H1 (cell line): ENCODE measurements around the gene MATR3. TPM values are rescaled to one million over a fixed set of nuclear protein-coding genes. Genes with fewer than 3 reads are reported as not detected.

ENCODE experiments used
- CTCF ChIA-PET: fragments of 300-600 bp; sonication (Branson Sonifier 250); formaldehyde crosslinking; loops from one replicate; lab custom pipeline; 2021; ENCODE audit not compliant: partially characterized antibody; lab: Charles Lee
- POLR2A ChIA-PET: fragments of 300-600 bp; sonication (Branson Sonifier 250); formaldehyde crosslinking; loops from one replicate; lab custom pipeline; 2021; ENCODE audit warnings: inconsistent platforms; ENCODE audit not compliant: partially characterized antibody; lab: Charles Lee
- DNase-seq, 2 experiments: peaks; one replicate each; pipeline versions ENCODE4 v3.0.0 to v3.0.0-alpha.2; 2010 to 2022; ENCODE audit warnings: low spot score in 2 of 2, low read depth in 1 of 2, mixed read lengths in 1 of 2
- FAIRE-seq: peaks from 2 replicates; lab custom pipeline; 2011; peaks lifted over from hg19 to GRCh38; lab: Jason Lieb, UNC
- H2AFZ ChIP-seq: 2 replicates; pipeline ENCODE4 v1.8.1; 2012; ENCODE audit warnings: low read length, inconsistent platforms
- H2AK5ac ChIP-seq: 2 replicates; pipeline ENCODE4 v1.6.1; 2013; ENCODE audit warnings: low read depth, low read length
- H2BK120ac ChIP-seq: replicated peaks from 2 replicates; pipeline ENCODE3; 2013; ENCODE audit warnings: low read depth, low read length, inconsistent platforms
- H2BK12ac ChIP-seq: 2 replicates; pipeline ENCODE4 v1.6.1; 2013; ENCODE audit warnings: low read depth, low read length
- H2BK15ac ChIP-seq: 2 replicates; pipeline ENCODE4 v1.6.1; 2013; ENCODE audit warnings: low read length
- H2BK20ac ChIP-seq: 2 replicates; pipeline ENCODE4 v1.6.1; 2013; ENCODE audit warnings: low read length
- H2BK5ac ChIP-seq: 2 replicates; pipeline ENCODE4 v1.6.1; 2013; ENCODE audit warnings: low read depth, low read length
- H3K14ac ChIP-seq: 2 replicates; pipeline ENCODE4 v1.6.1; 2013; ENCODE audit warnings: inconsistent platforms; ENCODE audit not compliant: insufficient read length
- H3K18ac ChIP-seq: 2 replicates; pipeline ENCODE4 v1.6.1; 2013; ENCODE audit warnings: low read length; ENCODE audit errors: extremely low read depth
- H3K23ac ChIP-seq: 2 replicates; pipeline ENCODE4 v1.6.1; 2013; ENCODE audit warnings: inconsistent platforms; ENCODE audit not compliant: insufficient read length
- H3K23me2 ChIP-seq: 2 replicates; pipeline ENCODE4 v1.6.1; 2013; ENCODE audit warnings: low read depth, low read length
- H3K27ac ChIP-seq: 2 replicates; pipeline ENCODE4 v1.6.1; 2011; ENCODE audit warnings: low read depth, low read length, inconsistent platforms
- H3K27me3 ChIP-seq, 4 experiments: replicated peaks in 1 of 4; 1 replicate in 1 of 4; 2 replicates in 3 of 4; pipeline versions ENCODE4 v1.6.1 to v1.8.1; 2011 to 2013; ENCODE audit warnings: low read length in 3 of 4, mild to moderate bottlenecking in 3 of 4, inconsistent platforms in 2 of 4, mixed read lengths in 2 of 4, moderate library complexity in 1 of 4; ENCODE audit not compliant: control insufficient read depth in 3 of 4, insufficient read depth in 3 of 4; ENCODE audit errors: extremely low read depth in 1 of 4
- H3K36me3 ChIP-seq, 4 experiments: 2 replicates each; pipeline versions ENCODE4 v1.6.1 to v1.8.1; 2011 to 2013; ENCODE audit warnings: mild to moderate bottlenecking in 4 of 4, low read length in 3 of 4, moderate library complexity in 2 of 4, control low read depth in 1 of 4, inconsistent platforms in 1 of 4; ENCODE audit not compliant: insufficient read depth in 4 of 4, control insufficient read depth in 2 of 4
- H3K4ac ChIP-seq: replicated peaks from 2 replicates; pipeline ENCODE3; 2013; ENCODE audit warnings: low read length, low read depth, mixed read lengths, inconsistent platforms; ENCODE audit not compliant: insufficient read length
- H3K4me1 ChIP-seq, 4 experiments: replicated peaks in 1 of 4; 1 replicate in 1 of 4; 2 replicates in 3 of 4; pipeline versions ENCODE4 v1.6.1 to v1.8.1; 2011 to 2013; ENCODE audit warnings: low read length in 3 of 4, inconsistent platforms in 2 of 4, mixed read lengths in 1 of 4; ENCODE audit not compliant: insufficient read depth in 4 of 4, control insufficient read depth in 3 of 4
- H3K4me2 ChIP-seq, 2 experiments: 2 replicates each; pipeline versions ENCODE4 v1.6.1 to v1.8.1; 2011 to 2013; ENCODE audit warnings: low read depth in 2 of 2, low read length in 2 of 2, control low read depth in 1 of 2, inconsistent platforms in 1 of 2, mild to moderate bottlenecking in 1 of 2; ENCODE audit not compliant: insufficient read depth in 1 of 2
- H3K4me3 ChIP-seq, 4 experiments: fragments of 200-600, 300-600 bp in 1 of 4; sonication (generic), shearing (Covaris generic), sonication (Bioruptor Twin) in 1 of 4; 2 replicates each; pipeline versions ENCODE4 v1.5.1 to v1.8.1; 2011 to 2016; ENCODE audit warnings: low read length in 4 of 4, low read depth in 3 of 4, control low read depth in 2 of 4, inconsistent platforms in 2 of 4, mild to moderate bottlenecking in 2 of 4, mixed read lengths in 1 of 4, moderate library complexity in 1 of 4; ENCODE audit not compliant: insufficient read depth in 2 of 4; ENCODE audit errors: extremely low read depth in 1 of 4
- H3K56ac ChIP-seq: replicated peaks from 2 replicates; pipeline ENCODE3; 2013; ENCODE audit warnings: low read depth, mild to moderate bottlenecking, mixed read lengths, low read length, inconsistent platforms; ENCODE audit not compliant: insufficient read length
- H3K79me1 ChIP-seq: 2 replicates; pipeline ENCODE4 v1.6.1; 2013; ENCODE audit warnings: low read depth, low read length, control low read depth
- H3K79me2 ChIP-seq, 2 experiments: 2 replicates each; pipeline versions ENCODE4 v1.6.1 to v1.8.1; 2012 to 2013; ENCODE audit warnings: low read length in 2 of 2, mild to moderate bottlenecking in 2 of 2, inconsistent platforms in 1 of 2; ENCODE audit not compliant: insufficient read depth in 2 of 2, control insufficient read depth in 1 of 2
- H3K9ac ChIP-seq, 4 experiments: replicated peaks in 1 of 4; 1 replicate in 1 of 4; 2 replicates in 3 of 4; pipeline versions ENCODE4 v1.6.1 to v1.8.1; 2011 to 2013; ENCODE audit warnings: low read depth in 3 of 4, low read length in 3 of 4, control low read depth in 2 of 4, mild to moderate bottlenecking in 2 of 4, moderate library complexity in 2 of 4, inconsistent platforms in 1 of 4; ENCODE audit errors: extremely low read depth in 1 of 4
- H3K9me3 ChIP-seq, 2 experiments: 2 replicates each; pipeline versions ENCODE4 v1.6.1 to v1.8.1; 2012 to 2013; ENCODE audit warnings: mild to moderate bottlenecking in 2 of 2, moderate library complexity in 2 of 2, control low read depth in 1 of 2, inconsistent platforms in 1 of 2, low read depth in 1 of 2, low read length in 1 of 2, mixed read lengths in 1 of 2; ENCODE audit not compliant: insufficient read depth in 2 of 2
- H4K20me1 ChIP-seq, 2 experiments: replicated peaks in 1 of 2; 2 replicates each; pipeline versions ENCODE3 to v1.8.1; 2011 to 2013; ENCODE audit warnings: inconsistent platforms in 2 of 2, low read length in 2 of 2, mild to moderate bottlenecking in 1 of 2; ENCODE audit not compliant: insufficient read depth in 2 of 2, control insufficient read depth in 1 of 2
- H4K5ac ChIP-seq: 2 replicates; pipeline ENCODE4 v1.6.1; 2013; ENCODE audit warnings: low read length, low read depth, mixed read lengths, inconsistent platforms; ENCODE audit not compliant: insufficient read length
- H4K8ac ChIP-seq: 2 replicates; pipeline ENCODE4 v1.8.0; 2013; ENCODE audit warnings: mild to moderate bottlenecking, moderate library complexity, low read length, inconsistent platforms; ENCODE audit not compliant: insufficient read depth; ENCODE audit errors: extremely low read depth
- H4K91ac ChIP-seq: replicated peaks from 2 replicates; pipeline ENCODE3; 2013; ENCODE audit warnings: low read length, mixed read lengths, inconsistent platforms; ENCODE audit not compliant: insufficient read length
- CBX5 ChIP-seq: fragments of 300-800, 300-1000 bp; sonication (generic); IDR thresholded peaks from 2 replicates; pipeline ENCODE4 v1.7.1; 2016; ENCODE audit warnings: antibody characterized with exemption, low read length, low read depth
- EZH2 ChIP-seq: fragments of 200-600 bp; sonication (generic); IDR thresholded peaks from 2 replicates; pipeline ENCODE4 v1.7.1; 2012; ENCODE audit warnings: low read depth, mild to moderate bottlenecking, moderate library complexity, low read length, inconsistent platforms; ENCODE audit not compliant: severe bottlenecking
- NANOG ChIP-seq: IDR thresholded peaks from 2 replicates; pipeline ENCODE4 v1.6.1; 2011; ENCODE audit warnings: low read length, low read depth, mild to moderate bottlenecking, inconsistent platforms; ENCODE audit not compliant: insufficient read depth, poor library complexity, severe bottlenecking
- POLR2AphosphoS5 ChIP-seq: IDR thresholded peaks from 2 replicates; pipeline ENCODE4 v1.6.1; 2011; ENCODE audit warnings: low read depth, low read length
- WGBS, 2 experiments: shearing (Covaris generic) in 1 of 2; methylation state at CpG; one replicate each; pipeline versions ENCODE4 v1.1.6 to v1.1.7; 2013 to 2015; ENCODE audit warnings: low lambda C conversion rate in 2 of 2, mixed read lengths in 2 of 2, inconsistent platforms in 1 of 2, low coverage in 1 of 2, missing lambda C conversion rate in 1 of 2; ENCODE audit not compliant: insufficient replicate concordance in 2 of 2, insufficient coverage in 1 of 2, insufficient read length in 1 of 2; ENCODE audit errors: extremely low coverage in 1 of 2, missing lambda C conversion rate in 1 of 2; 5-methylcytosine and 5-hydroxymethylcytosine counted together
- polyA plus RNA-seq, 7 experiments: library from polyadenylated mRNA; depleted of rRNA in 3 of 7; stranded (reverse) in 5 of 7; unstranded in 2 of 7; fragments of >200 nt in 5 of 7; fragments of 200-250 nt in 2 of 7; gene quantifications; 1 replicate in 5 of 7; 2 replicates in 1 of 7; 4 replicates in 1 of 7; pipeline versions ENCODE4 v1.2.1 to v1.2.3, GENCODE V29; 2011 to 2013; ENCODE audit warnings: missing spikeins in 2 of 7, mixed read lengths in 2 of 7
- total RNA-seq: library from RNA; stranded (reverse); fragmentation: NEBNext Ultra II Directional; extraction: Animal tissue kit (Norgen Biotek cat#: 25700); gene quantifications from 2 replicates; pipeline ENCODE4 v1.2.1, GENCODE V29; 2021

The MATR3 gene
- total and polyA plus RNA-seq, 2 of the 8 experiments (the other 6 are each of a cell fraction or from before 2014, with no cell fraction given), result 116 to 389 TPM

DNA sequence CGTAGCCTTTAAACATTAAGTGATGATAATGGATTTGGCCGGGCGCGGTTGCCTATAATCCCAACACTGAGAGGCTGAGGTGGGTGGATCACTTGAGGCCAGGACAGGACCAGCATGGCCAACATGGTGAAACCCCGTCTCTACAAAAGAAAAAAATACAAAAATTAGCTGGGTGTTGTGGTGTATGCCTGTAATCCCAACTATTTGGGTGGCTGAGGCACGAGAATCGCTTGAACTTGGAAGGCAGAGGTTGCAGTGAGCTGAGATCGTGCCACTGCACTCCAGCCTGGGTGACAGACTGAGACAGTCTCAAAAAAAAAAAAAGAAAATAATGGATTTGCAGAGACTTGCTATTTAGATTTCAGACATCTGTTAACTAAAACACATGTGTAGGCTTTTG is 9.2 kb upstream of the MATR3 start:
- Histone ChIP-seq H3K4me3 (no peak overlapping the region), H3K9ac (no peak overlapping the region), H3K4me2 (no peak overlapping the region), H2BK15ac (no peak overlapping the region), H3K14ac (no peak overlapping the region), H2BK5ac (no peak overlapping the region), H3K23me2 (no peaks in the 10 kb centered on the region), H3K9me3 (no peaks in the 10 kb centered on the region), H3K56ac (no peak overlapping the region), H4K8ac (no peak overlapping the region), H3K18ac (no peak overlapping the region), H3K79me1 (no peaks in the 10 kb centered on the region; the same call in 1 of the 2 replicates), H3K36me3 (peaks cover 32 to 66% (median 55%) of the 10 kb centered on the region in 4 experiments), H3K27me3 (no peaks in the 10 kb centered on the region), H3K79me2 (peaks cover 0 to 9% of the 10 kb centered on the region in 2 experiments; a peak in 1 of 4 replicates), H4K91ac (no peak overlapping the region), H4K5ac (no peak overlapping the region), H2BK20ac (no peak overlapping the region), H3K27ac (no peak overlapping the region), H2AK5ac (no peak overlapping the region), H4K20me1 (peaks cover 14 to 20% of the 10 kb centered on the region in 2 experiments), H2AFZ (no peak overlapping the region), H2BK120ac (no peak overlapping the region), H3K23ac (no peak overlapping the region), H2BK12ac (no peak overlapping the region), H3K4ac (no peak overlapping the region), H3K4me1 (no peaks in the 10 kb centered on the region)
- TF ChIP-seq CBX5 (no peak), EZH2 (no peak), NANOG (no peak), POLR2AphosphoS5 (peak; percentile 19; the same call in 1 of the 2 replicates)
- FAIRE-seq (no peak), DNase-seq (peak in 1 of 2 experiments; percentile 35)
- POLR2A ChIA-PET, result interaction anchor here (0.6 to 51.1 kb wide), 5 partner anchors 5 to 755 kb away, joined by 3 to 1766 read pairs (median 8); partner anchors contain the start of genes HSPA9, MATR3 and PAIP2
- 96% methylated on average over 8 of the region's 8 CpGs; no CpG with 5 or more reads in 1 of the 2 experiments for WGBS, 2 experiments
- CTCF ChIA-PET, result interaction anchor here (0.6 to 1.3 kb wide), 2 partner anchors 9 to 633 kb away, joined by 3 read pairs; partner anchors contain the start of gene MATR3
